GM18507 (cell line): ENCODE measurements around the gene EDC3.
"Not testable (repeated sequence)": the region's sequence is repeated elsewhere in the genome, so short reads cannot be mapped to it uniquely, and the experiment has no call there.

Source experiments
- DNase-seq: peaks from one replicate; pipeline ENCODE4 v3.0.0; 2011; ENCODE audit warnings: low read depth; ENCODE audit not compliant: insufficient read length; ENCODE audit errors: extremely low spot score
- FAIRE-seq: peaks from 2 replicates; lab custom pipeline; 2011; peaks lifted over from hg19 to GRCh38; lab: Jason Lieb, UNC

Gene EDC3, protein sequence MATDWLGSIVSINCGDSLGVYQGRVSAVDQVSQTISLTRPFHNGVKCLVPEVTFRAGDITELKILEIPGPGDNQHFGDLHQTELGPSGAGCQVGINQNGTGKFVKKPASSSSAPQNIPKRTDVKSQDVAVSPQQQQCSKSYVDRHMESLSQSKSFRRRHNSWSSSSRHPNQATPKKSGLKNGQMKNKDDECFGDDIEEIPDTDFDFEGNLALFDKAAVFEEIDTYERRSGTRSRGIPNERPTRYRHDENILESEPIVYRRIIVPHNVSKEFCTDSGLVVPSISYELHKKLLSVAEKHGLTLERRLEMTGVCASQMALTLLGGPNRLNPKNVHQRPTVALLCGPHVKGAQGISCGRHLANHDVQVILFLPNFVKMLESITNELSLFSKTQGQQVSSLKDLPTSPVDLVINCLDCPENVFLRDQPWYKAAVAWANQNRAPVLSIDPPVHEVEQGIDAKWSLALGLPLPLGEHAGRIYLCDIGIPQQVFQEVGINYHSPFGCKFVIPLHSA

DNA sequence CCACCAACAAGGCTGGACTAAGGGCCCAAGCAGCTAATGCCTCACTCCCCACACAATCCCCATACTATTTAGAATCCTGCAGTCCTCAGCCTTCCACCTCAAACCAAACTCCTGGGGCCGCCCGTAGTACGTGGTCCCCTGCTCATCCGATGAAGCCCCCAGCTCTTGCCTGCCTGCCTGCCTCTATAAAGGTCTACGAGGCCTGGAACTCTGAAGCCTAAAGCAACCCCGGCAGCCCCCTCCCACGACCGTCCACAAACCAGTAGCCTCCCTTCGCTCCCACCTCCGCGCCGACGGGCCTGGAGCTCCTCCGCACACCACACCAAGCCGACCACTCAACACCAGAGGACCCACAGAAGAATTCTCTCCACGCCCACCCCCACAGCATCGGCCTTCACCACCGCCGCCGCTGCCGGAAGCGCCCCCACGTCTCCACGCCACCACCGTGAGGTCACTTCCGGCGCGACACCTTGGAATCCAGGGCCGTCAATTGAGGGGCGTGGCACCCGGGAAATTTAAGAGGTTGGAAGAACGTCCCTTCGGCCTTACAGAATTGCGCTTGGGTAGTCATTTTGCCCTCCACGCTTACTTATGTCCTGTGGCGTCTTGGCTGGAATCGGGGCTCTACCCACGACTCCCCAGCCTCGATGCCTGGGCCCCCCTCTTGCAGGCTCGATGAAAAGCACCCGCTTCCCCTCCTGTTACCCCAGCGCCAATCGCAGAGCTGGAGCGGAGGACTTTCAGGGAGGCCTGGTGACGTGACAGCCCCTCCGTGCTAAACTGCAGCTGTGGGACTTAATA is at the start of gene EDC3:
TSS of gene EDC3 (minus strand) at position 428 of the 801 bp plus-strand sequence. CDS start 20,900 bp downstream, outside the sequence.
- FAIRE-seq (peak; percentile 89), DNase-seq (peak; percentile 76)

DNA sequence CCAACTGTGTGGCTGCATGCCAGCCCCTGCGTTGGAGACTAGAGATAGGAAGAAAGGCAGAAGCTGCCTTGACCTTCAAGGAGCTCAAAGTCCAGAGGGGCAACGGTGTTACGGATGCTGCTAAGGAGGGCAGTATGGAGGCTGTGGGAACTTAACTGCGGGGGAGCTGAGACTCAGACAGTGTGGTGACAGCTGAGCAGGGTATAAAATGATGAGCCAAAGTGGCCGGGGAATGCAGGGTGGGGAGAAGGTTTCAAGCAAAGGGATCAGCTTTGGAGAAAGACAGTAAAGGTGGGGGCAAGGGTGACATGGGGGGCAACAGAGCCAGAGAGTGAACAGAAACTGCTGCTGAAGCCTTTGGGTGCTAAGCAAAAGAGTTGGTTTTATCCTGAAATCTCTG is 46.6 kb upstream of the EDC3 start:
- DNase-seq, result no peak
- no peak for FAIRE-seq

DNA sequence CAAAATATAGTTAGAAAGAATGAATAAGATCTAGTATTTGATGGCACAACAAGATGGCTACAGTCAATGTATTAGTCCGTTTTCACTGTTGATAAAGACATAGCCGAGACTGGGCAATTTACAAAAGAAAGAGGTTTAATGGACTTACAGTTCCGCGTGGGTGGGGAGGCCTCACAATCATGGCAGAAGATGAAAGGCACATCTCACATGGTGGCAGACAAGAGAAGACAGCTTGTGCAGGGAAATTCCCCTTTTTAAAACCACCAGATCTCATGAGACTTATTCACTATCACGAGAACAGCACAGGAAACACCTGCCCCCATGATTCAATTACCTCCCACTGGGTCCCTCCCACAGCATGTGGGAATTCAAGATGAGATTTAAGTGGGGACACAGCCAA is 42.4 kb upstream of the EDC3 start:
- not testable (repeated sequence) for FAIRE-seq, DNase-seq

DNA sequence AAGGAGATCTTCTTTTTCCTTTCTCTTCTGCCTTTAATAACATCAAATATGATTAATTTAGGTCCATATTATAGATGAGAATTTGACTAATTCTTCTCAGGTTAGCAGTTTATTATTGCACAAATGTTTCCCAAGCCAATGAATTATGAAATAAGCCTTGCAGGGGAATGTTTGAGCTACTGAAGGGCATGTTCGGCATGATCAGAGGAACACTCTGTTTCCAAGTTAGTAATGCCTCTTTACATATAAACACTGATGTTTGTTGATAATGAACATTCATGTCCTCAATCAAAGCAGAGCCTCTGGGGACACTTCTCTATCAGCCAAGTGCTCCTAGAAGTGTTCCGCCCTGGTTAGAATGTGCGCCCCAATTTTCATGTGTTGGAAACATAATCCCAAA is 39.5 kb upstream of the EDC3 start:
- no peak for FAIRE-seq
- no peak for DNase-seq

DNA sequence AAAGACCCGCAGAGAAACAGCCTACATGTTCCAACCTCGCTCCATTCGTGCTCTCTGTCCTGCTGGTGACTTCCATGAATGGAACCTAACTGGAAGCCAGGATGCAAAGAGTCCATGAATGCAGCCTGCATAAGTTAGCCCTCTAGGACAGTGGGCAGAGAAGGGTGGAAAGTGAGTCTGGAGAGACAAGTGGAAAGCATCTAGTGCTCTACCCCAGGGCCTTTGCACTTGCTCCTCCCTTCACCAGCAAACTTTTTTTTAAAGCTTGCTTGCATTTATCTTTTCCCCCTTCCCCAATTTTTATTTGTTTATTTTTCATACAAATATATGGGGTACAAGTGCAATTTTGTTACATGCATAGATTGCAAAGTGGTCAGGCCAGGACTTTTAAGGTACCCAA is 37.4 kb upstream of the EDC3 start:
- DNase-seq (no peak), FAIRE-seq (no peak)

DNA sequence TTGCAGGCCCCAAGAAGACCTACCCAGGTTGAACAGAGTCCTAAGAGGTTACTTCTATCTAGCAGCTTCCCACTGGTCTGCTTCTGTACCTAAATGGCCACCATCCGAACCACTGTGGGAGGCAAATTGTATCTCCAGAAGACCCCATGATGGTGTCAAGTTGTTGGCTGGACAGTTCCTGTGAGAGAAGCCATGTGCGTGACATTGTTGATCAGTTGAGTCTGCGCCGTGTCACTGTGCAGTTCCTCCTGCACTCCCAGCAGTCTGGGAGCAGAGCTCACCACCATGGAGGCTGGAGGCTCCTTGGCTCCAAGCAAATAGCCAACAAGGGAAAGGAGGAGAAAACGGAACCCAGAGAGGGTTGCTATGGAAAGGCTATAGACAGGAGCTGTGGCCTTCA is 37.0 kb upstream of the EDC3 start:
- FAIRE-seq (no peak), DNase-seq (no peak)

DNA sequence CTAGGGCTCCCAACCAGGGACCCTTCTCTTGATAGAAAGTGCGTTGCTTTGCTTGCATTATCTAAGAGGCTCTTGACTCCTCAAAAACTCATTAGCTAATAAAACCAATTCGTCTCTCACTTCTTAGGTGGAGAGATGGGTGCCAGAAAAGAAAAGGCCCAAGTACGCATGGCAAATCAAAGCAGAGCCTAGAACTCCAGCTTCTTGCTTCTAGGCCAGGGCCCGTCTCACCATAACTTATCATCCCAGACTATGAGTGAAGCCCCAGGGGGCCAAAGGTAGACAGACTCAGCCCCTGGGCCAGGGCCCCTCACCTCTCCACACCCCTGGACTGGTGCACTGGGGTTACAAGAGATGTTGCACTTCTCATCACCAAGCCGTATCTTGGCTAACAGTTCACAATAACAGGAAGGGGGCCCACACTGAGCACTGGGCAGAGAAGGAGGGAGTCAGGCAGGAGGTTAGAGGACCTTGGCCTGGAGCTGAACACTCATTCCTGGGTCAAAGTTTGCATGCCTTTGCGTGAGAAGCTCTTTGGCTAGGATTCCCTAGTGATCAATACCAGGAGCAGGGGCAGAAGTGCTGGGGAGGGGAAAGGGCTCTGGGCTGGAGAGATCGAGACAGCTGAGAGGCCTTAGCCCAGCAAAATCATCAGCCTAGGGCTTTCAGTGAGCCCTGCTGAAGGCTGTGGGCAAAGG is 34.9 kb upstream of the EDC3 start:
- FAIRE-seq (no peak), DNase-seq (no peak)

DNA sequence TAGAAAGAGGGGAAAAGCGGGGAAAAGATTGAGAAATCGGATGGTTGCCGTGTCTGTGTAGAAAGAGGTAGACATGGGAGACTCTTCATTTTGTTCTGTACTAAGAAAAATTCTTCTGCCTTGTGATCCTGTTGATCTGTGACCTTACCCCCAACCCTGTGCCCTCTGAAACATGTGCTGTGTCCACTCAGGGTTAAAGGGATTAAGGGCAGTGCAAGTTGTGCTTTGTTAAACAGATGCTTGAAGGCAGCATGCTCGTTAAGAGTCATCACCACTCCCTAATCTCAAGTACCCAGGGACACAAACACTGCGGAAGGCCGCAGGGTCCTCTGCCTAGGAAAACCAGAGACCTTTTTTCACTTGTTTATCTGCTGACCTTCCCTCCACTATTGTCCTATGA is 33.5 kb upstream of the EDC3 start:
- FAIRE-seq, DNase-seq: not testable (repeated sequence)

DNA sequence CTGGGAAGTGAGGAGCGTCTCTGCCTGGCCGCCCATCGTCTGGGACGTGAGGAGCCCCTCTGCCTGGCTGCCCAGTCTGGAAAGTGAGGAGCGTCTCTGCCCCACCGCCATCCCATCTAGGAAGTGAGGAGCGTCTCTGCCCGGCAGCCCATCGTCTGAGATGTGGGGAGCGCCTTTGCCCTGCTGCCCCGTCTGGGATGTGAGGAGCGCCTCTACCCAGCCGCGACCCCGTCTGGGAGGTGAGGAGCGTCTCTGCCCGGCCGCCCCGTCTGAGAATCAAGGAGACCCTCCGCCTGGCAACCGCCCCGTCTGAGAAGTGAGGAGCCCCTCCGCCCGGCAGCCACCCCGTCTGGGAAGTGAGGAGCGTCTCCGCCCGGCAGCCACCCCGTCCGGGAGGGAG is 32.9 kb upstream of the EDC3 start:
- FAIRE-seq, DNase-seq: not testable (repeated sequence)

DNA sequence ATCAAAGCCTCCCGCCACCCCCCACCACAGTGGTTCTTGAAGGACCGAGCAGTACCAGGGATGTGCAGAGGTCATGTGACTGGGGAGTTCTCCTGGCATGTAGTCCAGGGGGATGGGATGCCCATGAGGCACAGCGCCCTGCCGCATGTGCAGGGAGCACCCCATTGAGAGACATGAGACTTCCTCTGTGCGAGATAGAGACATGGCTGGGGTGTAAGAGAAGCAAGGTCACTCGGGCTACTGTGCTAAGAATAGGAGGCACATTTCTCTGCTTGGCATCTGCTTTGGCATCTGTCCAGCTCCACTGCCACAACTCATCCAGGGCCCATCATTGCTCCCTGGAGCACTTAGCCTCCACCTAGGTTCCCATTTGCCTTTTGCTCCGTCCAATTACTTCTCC is 31.9 kb upstream of the EDC3 start:
- no peak for FAIRE-seq
- DNase-seq, result no peak

DNA sequence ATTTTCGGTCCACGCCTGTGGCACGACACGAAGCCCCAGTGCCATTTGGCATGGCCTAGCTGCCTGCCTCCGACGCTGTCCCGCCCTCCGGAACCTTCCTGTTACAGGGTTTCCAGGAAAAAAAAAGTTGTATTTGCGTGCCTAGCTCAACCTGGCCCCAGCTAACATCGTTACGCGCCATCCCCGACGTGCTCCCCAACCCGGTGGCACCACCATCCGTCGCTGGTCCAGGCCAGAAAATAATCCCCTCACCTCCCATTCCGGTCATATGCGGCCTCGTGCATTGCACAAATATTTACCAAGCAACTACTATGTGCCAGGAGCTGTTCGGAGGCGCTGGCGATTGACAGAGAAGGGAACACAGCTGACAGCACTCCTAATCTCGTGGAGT is 30.9 kb upstream of the EDC3 start:
- FAIRE-seq, result no peak
- no peak for DNase-seq

DNA sequence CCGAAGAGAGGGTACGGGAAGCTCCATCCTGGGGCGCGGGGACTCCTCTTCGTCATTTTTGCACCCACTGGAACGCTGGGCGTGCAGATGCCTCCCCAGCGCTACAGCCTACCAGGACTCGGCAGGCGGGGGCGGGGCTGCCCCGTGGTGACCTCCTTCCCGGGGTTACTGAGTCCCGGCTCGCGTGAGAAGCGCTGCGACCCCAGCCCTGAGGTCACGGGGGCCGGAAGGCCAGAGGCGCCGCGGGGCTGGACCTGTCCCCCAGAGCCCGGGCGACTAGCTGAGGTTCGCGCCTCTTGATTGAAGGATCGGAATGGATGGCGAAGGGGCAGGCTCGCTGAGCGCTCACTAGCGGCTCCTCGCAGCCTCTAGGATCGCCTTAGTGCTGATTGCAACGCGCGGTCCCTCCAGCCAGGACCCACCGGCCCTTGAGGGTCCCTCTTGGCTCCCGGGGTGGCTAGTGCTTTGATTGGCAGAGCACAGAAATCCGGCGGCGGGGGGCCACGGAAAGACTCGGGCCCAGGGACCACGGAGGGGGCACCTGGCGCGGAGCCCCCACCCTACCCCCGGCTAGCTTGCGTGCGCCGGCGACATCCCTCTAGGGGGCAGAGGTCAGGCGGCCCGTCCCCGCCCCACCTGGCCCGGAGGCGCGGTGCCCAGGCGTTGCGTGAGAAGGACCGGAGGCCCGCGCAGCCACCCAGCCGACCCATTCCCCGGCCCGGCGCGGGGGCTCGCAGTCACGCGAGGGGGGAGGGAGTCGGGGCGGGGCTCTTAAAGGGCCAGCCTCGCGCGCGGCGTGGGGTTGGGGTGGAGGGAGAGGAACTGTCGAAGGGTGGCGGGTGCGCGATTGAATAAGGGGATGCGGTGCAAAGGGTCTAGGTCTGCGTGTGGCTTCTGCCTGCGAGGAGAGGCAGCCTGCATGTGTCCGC is 30.3 kb upstream of the EDC3 start:
- FAIRE-seq (peak; percentile 51), DNase-seq (peak; percentile 32)

DNA sequence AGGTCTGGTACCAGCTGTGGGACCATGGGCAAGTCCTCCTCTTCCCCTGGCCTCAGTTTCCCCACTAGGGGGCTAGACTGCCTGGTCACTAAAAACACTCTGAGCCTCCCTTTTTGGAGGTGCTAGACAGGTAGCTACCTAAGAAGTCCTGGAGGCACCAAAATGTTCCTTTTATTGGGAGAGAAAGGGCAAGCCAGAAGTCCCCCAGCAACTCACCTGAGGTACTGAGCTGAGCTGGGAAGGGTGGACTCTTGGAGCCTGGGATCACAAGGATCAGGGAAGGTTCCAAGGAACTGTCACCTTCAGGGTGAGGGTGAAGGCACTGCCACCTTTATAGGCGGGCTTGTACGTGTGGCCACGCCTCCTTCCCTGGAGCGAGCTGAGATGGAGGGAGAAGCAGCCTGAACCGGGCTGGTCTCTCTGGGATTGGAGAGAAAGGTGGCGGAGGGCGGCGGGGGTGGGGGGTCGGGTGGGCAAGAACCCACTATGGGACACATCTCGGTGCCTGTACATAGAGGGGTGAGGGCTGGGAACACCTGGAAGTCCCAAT is 29.5 kb upstream of the EDC3 start, which contains the start of gene CYP1A1:
TSS of gene CYP1A1 (minus strand) at position 304 of the 550 bp plus-strand sequence. CDS start 2,431 bp downstream, outside the sequence.
- DNase-seq, result no peak
- FAIRE-seq, result peak; percentile 51

DNA sequence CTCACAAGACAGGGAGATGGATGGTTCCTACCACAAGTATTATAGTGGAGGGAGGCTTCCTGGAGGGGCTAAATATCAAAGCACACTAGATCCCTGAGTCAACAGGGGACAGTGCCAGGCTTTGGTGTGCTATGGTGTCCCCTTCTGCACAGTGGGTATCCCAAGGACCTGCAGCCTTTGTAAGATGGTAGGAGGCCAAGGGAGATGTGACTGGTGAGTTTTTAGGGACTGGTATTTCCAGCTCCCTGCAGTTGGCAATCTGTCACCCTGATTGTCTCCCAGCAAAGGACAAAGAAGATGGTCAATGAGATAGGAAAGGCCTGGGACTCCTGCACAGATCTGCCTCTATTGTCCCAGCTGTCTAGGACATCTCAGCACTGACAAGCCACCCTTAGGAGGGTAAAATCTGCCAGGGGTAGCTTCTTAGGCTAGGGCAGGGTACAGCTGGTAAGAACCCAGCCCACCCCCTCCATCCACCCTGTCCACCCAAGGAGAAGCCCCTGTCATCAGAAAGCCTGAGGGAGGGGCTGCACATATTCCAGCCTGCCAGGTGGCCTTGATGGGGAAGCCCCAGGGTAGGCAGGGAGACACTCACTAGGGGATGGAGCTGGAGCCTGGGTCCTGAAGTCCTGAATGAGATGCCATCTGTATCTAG is 28.9 kb upstream of the EDC3 start:
- DNase-seq (no peak), FAIRE-seq (no peak)

DNA sequence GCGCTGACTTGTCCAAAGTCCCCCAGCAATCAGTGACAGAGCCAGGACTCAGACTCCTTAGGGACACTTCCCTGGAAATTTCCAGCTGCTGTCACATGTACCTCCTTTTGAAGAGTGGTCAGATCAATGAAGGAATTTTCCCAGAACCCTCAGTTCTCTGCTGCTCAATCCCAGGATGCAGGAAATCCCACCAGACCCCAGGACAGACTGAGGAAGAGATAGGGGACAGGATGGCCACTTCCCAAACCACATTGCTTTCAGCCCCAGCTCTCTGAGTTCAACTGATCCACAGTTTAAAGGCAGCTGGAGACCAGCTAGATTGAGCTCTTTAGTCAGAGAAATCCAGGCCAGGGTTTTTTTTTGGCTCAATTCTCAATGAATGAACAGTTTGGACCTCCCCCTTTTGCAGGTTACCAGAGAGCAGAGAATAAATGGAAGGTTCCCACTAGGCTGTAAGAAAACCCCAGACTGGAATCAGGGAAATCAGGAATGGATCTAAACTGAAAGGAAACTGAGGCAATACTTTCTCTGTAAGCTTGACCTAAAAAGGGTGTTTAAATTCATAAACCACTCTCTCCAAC is 28.0 kb upstream of the EDC3 start:
- FAIRE-seq, result no peak
- DNase-seq, result no peak

DNA sequence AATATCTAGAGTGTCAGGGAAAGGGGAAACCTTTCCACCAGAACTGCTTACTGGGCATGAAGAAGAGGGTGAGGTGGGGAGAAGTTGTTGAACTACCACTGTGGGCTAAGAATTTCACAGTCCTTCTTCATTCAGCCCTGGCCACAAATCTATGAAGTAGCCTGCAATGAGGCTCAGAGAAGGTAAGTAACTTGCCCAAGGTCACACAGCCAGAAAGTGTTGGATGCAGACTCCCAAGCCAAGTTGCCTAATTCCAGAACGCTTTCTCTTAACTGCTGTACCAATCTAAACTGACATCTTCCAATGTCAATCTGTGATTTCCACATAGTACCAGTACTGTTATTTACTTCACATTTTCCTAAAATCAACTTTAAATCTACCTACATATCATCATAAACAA is 27.4 kb upstream of the EDC3 start:
- DNase-seq, result no peak
- FAIRE-seq, result no peak

DNA sequence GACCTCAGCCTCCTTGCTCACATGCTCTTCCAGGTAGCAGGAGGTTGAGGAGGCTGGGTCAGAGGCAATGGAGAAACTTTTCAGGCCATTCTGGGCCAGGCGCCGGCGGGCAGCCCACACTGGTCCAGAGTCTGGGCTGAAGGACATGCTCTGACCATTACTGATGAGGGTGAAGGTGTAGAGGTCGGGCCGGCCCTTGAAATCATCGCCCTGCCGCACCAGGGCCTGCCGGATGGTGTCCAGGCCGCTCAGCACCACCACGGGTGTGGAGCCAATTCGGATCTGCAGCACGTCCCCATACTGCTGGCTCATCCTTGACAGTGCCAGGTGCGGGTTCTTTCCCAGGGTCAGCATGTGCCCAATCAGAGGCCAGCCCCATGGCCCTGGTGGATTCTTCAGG is 26.8 kb upstream of the EDC3 start:
- no peak for FAIRE-seq

DNA sequence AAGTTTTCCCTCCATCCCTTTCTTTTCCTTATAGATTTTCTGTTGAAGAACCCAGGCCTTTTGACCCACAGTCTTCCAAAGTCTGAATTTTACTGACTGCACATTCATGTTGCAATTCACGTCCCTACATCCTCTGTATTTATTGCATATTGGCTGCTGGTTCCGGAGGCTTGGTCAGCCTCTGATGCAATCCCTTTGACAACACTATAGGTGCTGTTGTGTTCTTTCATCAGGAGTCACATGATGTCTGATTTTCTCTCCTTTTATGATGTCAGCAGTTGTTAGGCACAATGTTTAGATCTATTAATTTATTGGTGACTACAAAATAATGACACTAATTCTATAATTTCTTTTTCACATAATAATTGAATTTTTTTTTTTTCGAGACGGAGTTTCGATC is 20.8 kb upstream of the EDC3 start:
- no peak for FAIRE-seq
- no peak for DNase-seq

More for the DNA sequence above, 26.8 kb upstream of the EDC3 start:
- no peak for DNase-seq
